ENCODE measurements around the gene AFG3L2. TPM values are rescaled to one million over a fixed set of nuclear protein-coding genes. Genes with fewer than 3 reads are reported as not detected.

AFG3L2 gene
- total RNA-seq, 1 donor from 2014 or later, result 46.7 TPM

GRCh38 chr18:12398625-12399024 lies 21.6 kb upstream of the AFG3L2 start:
- Mint-ChIP-seq H3K4me1 (ENCODE audit: low read depth, unreplicated experiment) (peaks cover 2% of the 10 kb centered on the region), H3K9me3 (ENCODE audit: unreplicated experiment) (no peaks in the 10 kb centered on the region), H3K27ac (ENCODE audit: unreplicated experiment) (no peak overlapping the region), H3K27me3 (ENCODE audit: low read depth, unreplicated experiment) (peaks cover 9% of the 10 kb centered on the region), H3K4me3 (ENCODE audit: unreplicated experiment) (no peak overlapping the region), H3K36me3 (ENCODE audit: low read depth, unreplicated experiment) (no peaks in the 10 kb centered on the region)
- no peak overlapping the region for H3K9ac ChIP-seq (ENCODE audit: low read length)
- no peaks in the 10 kb centered on the region for H3K36me3 ChIP-seq (ENCODE audit: insufficient read depth, low read length)
- no peak for FAIRE-seq
- H3K27me3 ChIP-seq (ENCODE audit: insufficient read depth, low read length), result no peaks in the 10 kb centered on the region
- no peaks in the 10 kb centered on the region for H3K79me2 ChIP-seq (ENCODE audit: insufficient read depth, low read length)
- no peaks in the 10 kb centered on the region for H4K20me1 ChIP-seq (ENCODE audit: insufficient read depth, low read length)
- no peak for TF ChIP-seq EZH2 (IDR thresholded peaks at IDR 0.05; ENCODE audit: insufficient read depth, low read length)
- TF ChIP-seq CTCF (IDR thresholded peaks at IDR 0.05; ENCODE audit: insufficient read depth, low read depth, low read length), result no peak
- H2AFZ ChIP-seq (ENCODE audit: low read depth, low read length), result no peak overlapping the region
- no peak overlapping the region for H3K27ac ChIP-seq (ENCODE audit: low read depth, low read length)
- H3K9me3 ChIP-seq (ENCODE audit: insufficient read depth, low read depth, low read length), result no peaks in the 10 kb centered on the region
- no peak overlapping the region for H3K4me3 ChIP-seq (ENCODE audit: insufficient read depth, low read depth, low read length)
- no peak overlapping the region for H3K4me2 ChIP-seq (ENCODE audit: low read length)
- H3K4me1 ChIP-seq (ENCODE audit: insufficient read depth, low read length), result peaks cover 4% of the 10 kb centered on the region
- DNase-seq (ENCODE audit: low read depth), result no peak

- TF ChIP-seq EZH2 (IDR thresholded peaks at IDR 0.05; ENCODE audit: insufficient read depth, low read length) (no peak), CTCF (IDR thresholded peaks at IDR 0.05; ENCODE audit: insufficient read depth, low read depth, low read length) (no peak)
- Mint-ChIP-seq H3K36me3 (ENCODE audit: low read depth, unreplicated experiment) (no peaks in the 10 kb centered on the region), H3K4me3 (ENCODE audit: unreplicated experiment) (no peak overlapping the region), H3K27me3 (ENCODE audit: low read depth, unreplicated experiment) (peaks cover 9% of the 10 kb centered on the region), H3K9me3 (ENCODE audit: unreplicated experiment) (no peaks in the 10 kb centered on the region), H3K4me1 (ENCODE audit: low read depth, unreplicated experiment) (no peaks in the 10 kb centered on the region), H3K27ac (ENCODE audit: unreplicated experiment) (no peak overlapping the region)
- no peak overlapping the region for H3K4me2 ChIP-seq (ENCODE audit: low read length)
- H3K27me3 ChIP-seq (ENCODE audit: insufficient read depth, low read length), result no peaks in the 10 kb centered on the region
- H3K4me3 ChIP-seq (ENCODE audit: insufficient read depth, low read depth, low read length), result no peak overlapping the region
- H4K20me1 ChIP-seq (ENCODE audit: insufficient read depth, low read length), result no peaks in the 10 kb centered on the region
- DNase-seq (ENCODE audit: low read depth) (no peak), FAIRE-seq (no peak)
- H3K4me1 ChIP-seq (ENCODE audit: insufficient read depth, low read length), result no peaks in the 10 kb centered on the region
- H3K36me3 ChIP-seq (ENCODE audit: insufficient read depth, low read length), result no peaks in the 10 kb centered on the region
- H3K9me3 ChIP-seq (ENCODE audit: insufficient read depth, low read depth, low read length), result no peaks in the 10 kb centered on the region
- H3K79me2 ChIP-seq (ENCODE audit: insufficient read depth, low read length), result no peaks in the 10 kb centered on the region
- H2AFZ ChIP-seq (ENCODE audit: low read depth, low read length), result no peak overlapping the region
- no peak overlapping the region for H3K27ac ChIP-seq (ENCODE audit: low read depth, low read length)
- no peak overlapping the region for H3K9ac ChIP-seq (ENCODE audit: low read length)
Measured at GRCh38 chr18:12397793-12398192, 20.8 kb upstream of the AFG3L2 start.

GRCh38 chr18:12397254-12397653 lies 20.2 kb upstream of the AFG3L2 start:
- Mint-ChIP-seq H3K27ac (ENCODE audit: unreplicated experiment) (no peak overlapping the region), H3K9me3 (ENCODE audit: unreplicated experiment) (no peaks in the 10 kb centered on the region), H3K36me3 (ENCODE audit: low read depth, unreplicated experiment) (no peaks in the 10 kb centered on the region), H3K4me1 (ENCODE audit: low read depth, unreplicated experiment) (no peaks in the 10 kb centered on the region), H3K27me3 (ENCODE audit: low read depth, unreplicated experiment) (peaks cover 9% of the 10 kb centered on the region), H3K4me3 (ENCODE audit: unreplicated experiment) (no peak overlapping the region)
- Histone ChIP-seq H3K9me3 (ENCODE audit: insufficient read depth, low read depth, low read length) (no peaks in the 10 kb centered on the region), H3K36me3 (ENCODE audit: insufficient read depth, low read length) (no peaks in the 10 kb centered on the region), H3K9ac (ENCODE audit: low read length) (no peak overlapping the region), H3K27me3 (ENCODE audit: insufficient read depth, low read length) (no peaks in the 10 kb centered on the region), H3K4me3 (ENCODE audit: insufficient read depth, low read depth, low read length) (no peak overlapping the region), H3K4me1 (ENCODE audit: insufficient read depth, low read length) (no peaks in the 10 kb centered on the region), H2AFZ (ENCODE audit: low read depth, low read length) (no peak overlapping the region), H3K4me2 (ENCODE audit: low read length) (no peak overlapping the region), H4K20me1 (ENCODE audit: insufficient read depth, low read length) (no peaks in the 10 kb centered on the region), H3K79me2 (ENCODE audit: insufficient read depth, low read length) (no peaks in the 10 kb centered on the region), H3K27ac (ENCODE audit: low read depth, low read length) (no peak overlapping the region)
- FAIRE-seq (no peak), DNase-seq (ENCODE audit: low read depth) (no peak)
- TF ChIP-seq EZH2 (IDR thresholded peaks at IDR 0.05; ENCODE audit: insufficient read depth, low read length) (no peak), CTCF (IDR thresholded peaks at IDR 0.05; ENCODE audit: insufficient read depth, low read depth, low read length) (no peak)

Measured in astrocyte (in vitro differentiated cells and primary cell).